ENCODE data around the gene NAMPT. TPM values are rescaled to one million over a fixed set of nuclear protein-coding genes. Genes with fewer than 3 reads are reported as not detected.

NAMPT gene
- total RNA-seq, 1 donor from 2014 or later, result 184 TPM

GRCh38 chr7:106238830-106239229 lies 46.0 kb downstream of the NAMPT start:
- Histone ChIP-seq H3K27me3 (no peaks in the 10 kb centered on the region), H3K4me3 (no peak overlapping the region), H3K4me1 (peaks cover 3% of the 10 kb centered on the region), H3K36me3 (no peaks in the 10 kb centered on the region), H3K27ac (no peak overlapping the region), H3K9me3 (no peaks in the 10 kb centered on the region)
- TF ChIP-seq, protein P1, sequence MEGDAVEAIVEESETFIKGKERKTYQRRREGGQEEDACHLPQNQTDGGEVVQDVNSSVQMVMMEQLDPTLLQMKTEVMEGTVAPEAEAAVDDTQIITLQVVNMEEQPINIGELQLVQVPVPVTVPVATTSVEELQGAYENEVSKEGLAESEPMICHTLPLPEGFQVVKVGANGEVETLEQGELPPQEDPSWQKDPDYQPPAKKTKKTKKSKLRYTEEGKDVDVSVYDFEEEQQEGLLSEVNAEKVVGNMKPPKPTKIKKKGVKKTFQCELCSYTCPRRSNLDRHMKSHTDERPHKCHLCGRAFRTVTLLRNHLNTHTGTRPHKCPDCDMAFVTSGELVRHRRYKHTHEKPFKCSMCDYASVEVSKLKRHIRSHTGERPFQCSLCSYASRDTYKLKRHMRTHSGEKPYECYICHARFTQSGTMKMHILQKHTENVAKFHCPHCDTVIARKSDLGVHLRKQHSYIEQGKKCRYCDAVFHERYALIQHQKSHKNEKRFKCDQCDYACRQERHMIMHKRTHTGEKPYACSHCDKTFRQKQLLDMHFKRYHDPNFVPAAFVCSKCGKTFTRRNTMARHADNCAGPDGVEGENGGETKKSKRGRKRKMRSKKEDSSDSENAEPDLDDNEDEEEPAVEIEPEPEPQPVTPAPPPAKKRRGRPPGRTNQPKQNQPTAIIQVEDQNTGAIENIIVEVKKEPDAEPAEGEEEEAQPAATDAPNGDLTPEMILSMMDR (IDR thresholded peaks at IDR 0.05), result no peak
- no peak for DNase-seq
- ATAC-seq, result no peak
- intact Hi-C loops (cut with DNase I), result no loop called here

DNA sequence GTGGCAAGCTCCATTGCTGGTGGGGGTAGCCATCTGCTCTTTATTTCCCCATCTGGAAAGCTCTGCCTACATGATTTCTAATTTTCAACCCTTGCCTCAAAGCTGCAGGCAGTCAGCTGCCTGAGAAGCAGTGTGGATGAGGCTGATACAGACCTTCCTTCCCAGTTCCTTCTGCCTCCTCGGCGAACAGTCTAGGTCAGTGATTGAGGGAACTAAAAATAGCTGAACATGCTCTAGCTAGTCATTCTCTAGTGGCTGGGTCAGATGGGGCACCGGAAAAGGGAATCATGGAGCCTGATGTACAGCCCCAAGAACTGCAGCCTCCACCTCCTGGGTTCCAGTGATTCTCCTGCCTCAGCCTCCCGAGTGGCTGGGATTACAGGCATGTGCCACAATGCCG lies 48.7 kb downstream of the NAMPT start:
- DNase-seq (no peak), ATAC-seq (peak; percentile 22)
- Histone ChIP-seq H3K4me1 (peaks cover 3% of the 10 kb centered on the region), H3K27me3 (no peaks in the 10 kb centered on the region), H3K4me3 (no peak overlapping the region), H3K27ac (no peak overlapping the region), H3K36me3 (no peaks in the 10 kb centered on the region), H3K9me3 (no peaks in the 10 kb centered on the region)
- intact Hi-C loops (cut with DNase I), result no loop called here
- TF ChIP-seq, protein P1 (IDR thresholded peaks at IDR 0.05), result no peak

DNA sequence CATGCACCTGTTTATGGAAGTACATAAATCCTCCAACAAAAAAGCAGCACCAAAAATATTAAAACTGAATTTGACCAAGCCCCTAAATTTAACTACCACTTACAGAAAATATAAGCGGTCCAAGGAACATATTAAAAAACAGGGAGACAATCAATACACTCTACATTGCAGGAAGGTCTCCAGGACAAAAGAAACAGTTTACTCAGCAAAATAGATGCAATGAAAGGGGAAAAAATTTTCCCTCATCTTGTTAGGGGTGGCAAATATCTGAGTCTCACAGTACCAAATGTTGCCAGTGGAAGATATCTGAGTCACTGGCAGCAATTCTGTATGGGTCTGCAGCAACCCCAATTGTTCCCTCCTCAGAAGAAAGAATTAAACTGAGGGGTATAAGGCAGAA lies 50.4 kb downstream of the NAMPT start:
- Histone ChIP-seq H3K4me1 (peaks cover 3% of the 10 kb centered on the region), H3K9me3 (no peaks in the 10 kb centered on the region), H3K4me3 (no peak overlapping the region), H3K36me3 (no peaks in the 10 kb centered on the region), H3K27ac (no peak overlapping the region), H3K27me3 (no peaks in the 10 kb centered on the region)
- intact Hi-C loops (cut with DNase I), result no loop called here
- TF ChIP-seq, protein P1 (IDR thresholded peaks at IDR 0.05), result no peak
- DNase-seq (no peak), ATAC-seq (no peak)

GRCh38 chr7:106231856-106232490 lies 52.8 kb downstream of the NAMPT start:
- TF ChIP-seq, protein P1 (IDR thresholded peaks at IDR 0.05), result no peak
- intact Hi-C loops (cut with DNase I), result no loop called here
- peaks cover 3% of the 10 kb centered on the region for H3K4me1 ChIP-seq
- no peak for ATAC-seq
- no peaks in the 10 kb centered on the region for H3K9me3 ChIP-seq
- no peak for DNase-seq
- no peaks in the 10 kb centered on the region for H3K27me3 ChIP-seq
- no peak overlapping the region for H3K27ac ChIP-seq
- H3K36me3 ChIP-seq, result no peaks in the 10 kb centered on the region
- no peak overlapping the region for H3K4me3 ChIP-seq

- TF ChIP-seq, protein P1 (IDR thresholded peaks at IDR 0.05), result no peak
- Histone ChIP-seq H3K4me3 (no peak overlapping the region), H3K4me1 (no peaks in the 10 kb centered on the region), H3K27me3 (no peaks in the 10 kb centered on the region), H3K36me3 (no peaks in the 10 kb centered on the region), H3K9me3 (no peaks in the 10 kb centered on the region), H3K27ac (no peak overlapping the region)
- DNase-seq (no peak), ATAC-seq (no peak)
- intact Hi-C loops (cut with DNase I), result no loop called here
Measured at GRCh38 chr7:106225856-106226255, 58.9 kb downstream of the NAMPT start.

DNA sequence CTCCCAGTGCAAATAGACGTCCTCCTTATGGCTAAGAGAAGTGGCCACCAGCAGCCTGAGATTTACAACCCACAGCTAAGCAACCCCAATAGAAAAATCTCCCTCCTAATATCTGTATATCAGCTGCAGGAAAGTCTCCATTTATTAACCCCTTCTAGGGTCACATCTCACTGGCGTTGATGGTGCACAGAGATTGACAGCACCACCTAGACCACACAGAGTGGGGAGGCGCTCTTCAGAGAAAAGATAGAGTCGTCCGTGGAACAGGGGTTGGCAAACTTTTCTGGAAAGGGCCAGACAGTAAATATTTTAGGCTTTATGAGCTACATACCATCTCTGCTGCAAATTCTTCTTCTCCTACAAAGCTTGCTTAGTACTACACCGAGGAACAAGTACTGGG lies 60.0 kb downstream of the NAMPT start:
- intact Hi-C loops (cut with DNase I), result no loop called here
- no peak for DNase-seq
- TF ChIP-seq, protein P1 (IDR thresholded peaks at IDR 0.05), result no peak

More for the DNA sequence above, 60.0 kb downstream of the NAMPT start:
- H3K4me3 ChIP-seq, result no peak overlapping the region
- no peaks in the 10 kb centered on the region for H3K4me1 ChIP-seq
- H3K9me3 ChIP-seq, result no peaks in the 10 kb centered on the region
- H3K36me3 ChIP-seq, result no peaks in the 10 kb centered on the region
- H3K27ac ChIP-seq, result no peak overlapping the region
- H3K27me3 ChIP-seq, result no peaks in the 10 kb centered on the region
- ATAC-seq, result no peak

Data from upper lobe of right lung (tissue), 1 donor.